ENCODE data around the gene SERPINA4. TPM values are rescaled to one million over a fixed set of nuclear protein-coding genes. Genes with fewer than 3 reads are reported as not detected.

Gene SERPINA4
- total RNA-seq, 1 donor from 2014 or later, result not detected

DNA sequence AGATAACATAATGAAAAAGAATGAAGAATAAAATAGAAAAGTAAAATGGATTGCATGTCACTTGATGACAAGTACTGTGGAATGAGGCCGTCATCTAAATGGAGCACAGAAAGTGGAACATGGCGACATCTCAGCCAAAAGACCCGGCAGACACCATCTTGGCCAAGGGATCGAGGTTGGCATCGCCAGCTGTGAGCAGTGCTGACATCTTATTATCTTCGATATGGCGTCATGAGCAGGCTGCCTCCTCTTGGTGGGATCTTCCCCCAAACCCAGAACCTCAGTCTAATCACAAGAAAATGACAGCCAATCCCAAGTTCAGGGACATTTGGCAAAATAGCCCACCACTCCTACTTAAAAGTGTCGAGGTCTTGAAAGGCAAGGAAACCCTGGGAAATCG, 35.1 kb downstream of the SERPINA4 start:
- no peak for TF ChIP-seq CTCF (IDR thresholded peaks at IDR 0.05)
- no peaks in the 10 kb centered on the region for H3K9me3 Mint-ChIP-seq (ENCODE audit: unreplicated experiment)

DNA sequence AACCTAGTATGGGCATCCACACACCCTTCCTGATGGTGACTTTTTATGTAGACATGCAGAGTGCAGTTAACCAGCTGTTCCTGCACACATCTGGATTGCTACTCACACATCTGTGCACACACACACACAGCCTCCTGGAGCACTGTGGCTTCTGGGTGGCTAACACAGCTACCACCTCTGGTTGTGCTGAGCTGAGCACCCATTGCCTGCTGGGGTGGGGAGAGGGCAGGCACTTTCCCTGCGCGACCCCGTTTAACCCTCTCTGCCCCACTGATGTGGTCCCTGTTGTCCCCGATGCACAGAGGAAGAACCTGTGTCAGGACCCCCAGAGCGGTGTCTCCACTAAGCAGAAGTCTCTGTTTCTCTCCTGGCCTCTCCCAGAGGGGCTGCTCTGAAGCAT, 36.5 kb downstream of the SERPINA4 start:
- Mint-ChIP-seq H3K4me3 (ENCODE audit: unreplicated experiment) (no peak overlapping the region), H3K4me1 (ENCODE audit: unreplicated experiment) (peaks cover 34% of the 10 kb centered on the region), H3K27ac (ENCODE audit: unreplicated experiment) (no peak overlapping the region), H3K27me3 (ENCODE audit: unreplicated experiment) (no peaks in the 10 kb centered on the region), H3K36me3 (ENCODE audit: unreplicated experiment) (no peaks in the 10 kb centered on the region), H3K9me3 (ENCODE audit: unreplicated experiment) (no peaks in the 10 kb centered on the region)
- TF ChIP-seq CTCF (IDR thresholded peaks at IDR 0.05), result no peak
- no peak for DNase-seq (ENCODE audit: extremely low spot score, unreplicated experiment)

More for the DNA sequence above, 35.1 kb downstream of the SERPINA4 start:
- no peak overlapping the region for H3K4me3 Mint-ChIP-seq (ENCODE audit: unreplicated experiment)
- no peaks in the 10 kb centered on the region for H3K36me3 Mint-ChIP-seq (ENCODE audit: unreplicated experiment)
- no peaks in the 10 kb centered on the region for H3K27me3 Mint-ChIP-seq (ENCODE audit: unreplicated experiment)
- H3K27ac Mint-ChIP-seq (ENCODE audit: unreplicated experiment), result no peak overlapping the region
- DNase-seq (ENCODE audit: extremely low spot score, unreplicated experiment), result no peak
- peaks cover 24% of the 10 kb centered on the region for H3K4me1 Mint-ChIP-seq (ENCODE audit: unreplicated experiment)

GRCh38 chr14:94598506-94598815, 37.2 kb downstream of the SERPINA4 start:
- DNase-seq (ENCODE audit: extremely low spot score, unreplicated experiment), result no peak
- Mint-ChIP-seq H3K4me3 (ENCODE audit: unreplicated experiment) (no peak overlapping the region), H3K4me1 (ENCODE audit: unreplicated experiment) (peaks cover 34% of the 10 kb centered on the region), H3K27me3 (ENCODE audit: unreplicated experiment) (no peaks in the 10 kb centered on the region), H3K9me3 (ENCODE audit: unreplicated experiment) (no peaks in the 10 kb centered on the region), H3K27ac (ENCODE audit: unreplicated experiment) (peak overlapping the region; percentile 23), H3K36me3 (ENCODE audit: unreplicated experiment) (no peaks in the 10 kb centered on the region)
- no peak for TF ChIP-seq CTCF (IDR thresholded peaks at IDR 0.05)

- Mint-ChIP-seq H3K27me3 (ENCODE audit: unreplicated experiment) (no peaks in the 10 kb centered on the region), H3K36me3 (ENCODE audit: unreplicated experiment) (no peaks in the 10 kb centered on the region), H3K4me1 (ENCODE audit: unreplicated experiment) (peaks cover 34% of the 10 kb centered on the region), H3K4me3 (ENCODE audit: unreplicated experiment) (peak overlapping the region; percentile 7), H3K27ac (ENCODE audit: unreplicated experiment) (peak overlapping the region; percentile 90), H3K9me3 (ENCODE audit: unreplicated experiment) (no peaks in the 10 kb centered on the region)
- no peak for TF ChIP-seq CTCF (IDR thresholded peaks at IDR 0.05)
- DNase-seq (ENCODE audit: extremely low spot score, unreplicated experiment), result no peak
Observed at GRCh38 chr14:94598816-94599655, 37.8 kb downstream of the SERPINA4 start.

DNA sequence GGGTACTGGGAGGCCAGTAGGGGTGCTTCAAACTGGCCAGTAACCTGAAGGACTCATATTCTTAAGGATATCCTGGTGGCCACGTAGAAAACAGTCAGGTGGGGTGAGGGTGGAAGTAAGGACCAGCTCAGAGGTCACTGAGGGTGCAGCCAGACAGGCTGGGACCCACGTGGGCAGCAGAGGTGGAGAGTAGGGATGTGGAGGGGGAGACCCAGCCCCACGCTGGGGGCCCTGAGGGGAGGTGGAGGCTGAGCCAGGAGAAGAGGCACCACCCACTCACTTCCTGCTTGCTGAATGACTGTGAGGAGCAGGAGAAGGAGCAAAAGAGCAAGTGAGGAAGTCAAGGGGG, 38.4 kb downstream of the SERPINA4 start:
- Mint-ChIP-seq H3K27ac (ENCODE audit: unreplicated experiment) (peak overlapping the region; percentile 90), H3K9me3 (ENCODE audit: unreplicated experiment) (no peaks in the 10 kb centered on the region), H3K36me3 (ENCODE audit: unreplicated experiment) (no peaks in the 10 kb centered on the region), H3K4me1 (ENCODE audit: unreplicated experiment) (peaks cover 34% of the 10 kb centered on the region), H3K27me3 (ENCODE audit: unreplicated experiment) (no peaks in the 10 kb centered on the region), H3K4me3 (ENCODE audit: unreplicated experiment) (peak overlapping the region; percentile 7)
- TF ChIP-seq CTCF (IDR thresholded peaks at IDR 0.05), result no peak
- DNase-seq (ENCODE audit: extremely low spot score, unreplicated experiment), result no peak

All from osteocyte (in vitro differentiated cells).